Activated T-helper 1 cell treated with anti-CD3 and anti-CD28 coated beads, Interleukin-2, amount 50 U/mL, for 16 hours (primary cell): ENCODE data around the gene SIK3.

Experiments
- DNase-seq, 2 donors: peaks; one replicate each; pipeline ENCODE4 v3.0.0-alpha.2; 2020; ENCODE audit warnings: low read depth in 1 of 2, low spot score in 1 of 2

Gene SIK3

GRCh38 chr11:116870054-116870453 lies 228.2 kb downstream of the SIK3 start:
- no peak for DNase-seq

GRCh38 chr11:116869610-116870009 lies 228.6 kb downstream of the SIK3 start:
- DNase-seq: no peak

GRCh38 chr11:116868066-116868465 lies 230.2 kb downstream of the SIK3 start:
- no peak for DNase-seq

- DNase-seq: no peak
These were observed 230.6 kb downstream of the SIK3 start for GRCh38 chr11:116867619-116868018.

- DNase-seq: no peak
These were observed 231.3 kb downstream of the SIK3 start for GRCh38 chr11:116866804-116867455.

GRCh38 chr11:116865696-116866095 lies 232.5 kb downstream of the SIK3 start:
- DNase-seq: no peak

- DNase-seq: no peak
These were observed 233.7 kb downstream of the SIK3 start for GRCh38 chr11:116864531-116864930.

GRCh38 chr11:116862951-116863350 lies 235.3 kb downstream of the SIK3 start:
- DNase-seq: no peak

GRCh38 chr11:116862185-116862584 lies 236.0 kb downstream of the SIK3 start:
- no peak for DNase-seq

GRCh38 chr11:116861539-116861938 lies 236.7 kb downstream of the SIK3 start:
- DNase-seq: no peak

GRCh38 chr11:116860303-116860702 lies 237.9 kb downstream of the SIK3 start:
- DNase-seq: no peak

GRCh38 chr11:116859175-116859574 lies 239.1 kb downstream of the SIK3 start:
- no peak for DNase-seq

- no peak for DNase-seq
These were observed 240.3 kb downstream of the SIK3 start for GRCh38 chr11:116857936-116858335.

- no peak for DNase-seq
These were observed 240.9 kb downstream of the SIK3 start for GRCh38 chr11:116857316-116857715.

GRCh38 chr11:116856423-116856822 lies 241.8 kb downstream of the SIK3 start:
- DNase-seq: no peak

- no peak for DNase-seq
These were observed 242.8 kb downstream of the SIK3 start for GRCh38 chr11:116855413-116855812.

GRCh38 chr11:116853461-116854073 lies 244.7 kb downstream of the SIK3 start:
- peak in 1 of 2 donors; percentile 30 for DNase-seq

- no peak for DNase-seq
These were observed 245.8 kb downstream of the SIK3 start for GRCh38 chr11:116852261-116853031.

GRCh38 chr11:116851626-116852025 lies 246.6 kb downstream of the SIK3 start:
- DNase-seq: peak in 1 of 2 donors; percentile 14

GRCh38 chr11:116849486-116849885 lies 248.7 kb downstream of the SIK3 start:
- DNase-seq: no peak

- no peak for DNase-seq
These were observed 249.2 kb downstream of the SIK3 start for GRCh38 chr11:116849060-116849459.

- DNase-seq: no peak
These were observed 250.6 kb downstream of the SIK3 start for GRCh38 chr11:116847612-116848011.
